IMR-90 (cell line): ENCODE measurements around the gene ADGRF4. TPM values are rescaled to one million over a fixed set of nuclear protein-coding genes. Genes with fewer than 3 reads are reported as not detected.
A peak's percentile ranks its signal among the peaks of the same experiment; 100 is the strongest.

Experiments
- ATAC-seq: fragments of 200-7000 bp; cut with Tn5 transposase; 2 replicates; pipeline ENCODE4 v1.9.1; 2020; ENCODE audit warnings: low read depth, mild to moderate bottlenecking, moderate library complexity
- BruUV-seq: library from RNA; stranded (reverse); fragments of 400-500 nt; replicated peaks from 2 replicates; lab custom pipeline; 2021; lab: Mats Ljungman, UMichigan
- CTCF ChIA-PET: fragments of 300-600 bp; formaldehyde crosslinking; extraction: SDS; loops from one replicate; lab custom pipeline; 2021; ENCODE audit warnings: antibody characterized with exemption; lab: Yijun Ruan, JAX
- POLR2A ChIA-PET: fragments of 300-600 bp; sonication (Branson Sonifier 250); formaldehyde crosslinking; loops from one replicate; lab custom pipeline; 2022; ENCODE audit warnings: antibody characterized with exemption; ENCODE audit not compliant: unreplicated experiment; lab: Charles Lee
- DNase-seq: peaks from one replicate; pipeline ENCODE4 v3.0.0; 2013
- H2AFZ ChIP-seq: replicated peaks from 2 replicates; pipeline ENCODE3; 2013; ENCODE audit warnings: low read length, mild to moderate bottlenecking; ENCODE audit not compliant: poor library complexity
- H2AK5ac ChIP-seq: 2 replicates; pipeline ENCODE4 v1.6.1; 2013; ENCODE audit warnings: low read depth, low read length, inconsistent platforms
- H2AK9ac ChIP-seq: replicated peaks from 2 replicates; pipeline ENCODE3; 2013; ENCODE audit warnings: mild to moderate bottlenecking, low read depth, low read length, moderate library complexity; ENCODE audit not compliant: poor library complexity
- H2BK120ac ChIP-seq: 2 replicates; pipeline ENCODE4 v1.6.1; 2013; ENCODE audit warnings: low read depth, low read length, inconsistent platforms
- H2BK15ac ChIP-seq: 3 replicates; pipeline ENCODE4 v1.6.1; 2013; ENCODE audit warnings: low read depth, low read length, inconsistent platforms
- H2BK20ac ChIP-seq: 2 replicates; pipeline ENCODE4 v1.6.1; 2013; ENCODE audit warnings: low read depth, mild to moderate bottlenecking, inconsistent platforms, low read length, moderate library complexity
- H2BK5ac ChIP-seq: 2 replicates; pipeline ENCODE4 v1.6.1; 2013; ENCODE audit warnings: mild to moderate bottlenecking, low read depth, low read length, inconsistent platforms; ENCODE audit not compliant: poor library complexity, severe bottlenecking
- H3K14ac ChIP-seq: replicated peaks from 2 replicates; pipeline ENCODE4 v1.6.1; 2013; ENCODE audit warnings: low read depth, low read length, inconsistent platforms
- H3K18ac ChIP-seq: 2 replicates; pipeline ENCODE4 v1.6.1; 2013; ENCODE audit warnings: low read depth, low read length, control low read depth
- H3K23ac ChIP-seq: 2 replicates; pipeline ENCODE4 v1.6.1; 2013; ENCODE audit warnings: low read depth, low read length, inconsistent platforms
- H3K27ac ChIP-seq: 2 replicates; pipeline ENCODE4 v1.5.1; 2013; ENCODE audit warnings: mild to moderate bottlenecking, control low read depth, low read length; ENCODE audit not compliant: insufficient read depth
- H3K27me3 ChIP-seq: 2 replicates; pipeline ENCODE4 v1.6.1; 2013; ENCODE audit warnings: low read length; ENCODE audit not compliant: control insufficient read depth, insufficient read depth
- H3K36me3 ChIP-seq: 2 replicates; pipeline ENCODE4 v1.6.1; 2013; ENCODE audit warnings: low read length, mixed read lengths; ENCODE audit not compliant: control insufficient read depth, insufficient read depth
- H3K4ac ChIP-seq: 2 replicates; pipeline ENCODE4 v1.6.1; 2013; ENCODE audit warnings: low read depth, low read length, inconsistent platforms
- H3K4me1 ChIP-seq: 2 replicates; pipeline ENCODE4 v1.6.1; 2013; ENCODE audit warnings: low read length, mixed read lengths; ENCODE audit not compliant: control insufficient read depth, insufficient read depth
- H3K4me2 ChIP-seq: 2 replicates; pipeline ENCODE4 v1.6.1; 2013; ENCODE audit warnings: low read depth, mild to moderate bottlenecking, control low read depth, low read length, moderate library complexity
- H3K4me3 ChIP-seq: 2 replicates; pipeline ENCODE4 v1.5.1; 2013; ENCODE audit warnings: low read depth, mild to moderate bottlenecking, control low read depth, low read length, moderate library complexity; ENCODE audit not compliant: insufficient read depth
- H3K56ac ChIP-seq: 2 replicates; pipeline ENCODE4 v1.6.1; 2013; ENCODE audit warnings: low read length, inconsistent platforms; ENCODE audit not compliant: insufficient read depth; ENCODE audit errors: extremely low read depth
- H3K79me1 ChIP-seq, 2 experiments: 2 replicates each; pipeline ENCODE4 v1.6.1; 2013; ENCODE audit warnings: low read length in 2 of 2, inconsistent platforms in 1 of 2, low read depth in 1 of 2
- H3K9ac ChIP-seq: 2 replicates; pipeline ENCODE4 v1.6.1; 2013; ENCODE audit warnings: low read depth, low read length, control low read depth
- H3K9me1 ChIP-seq: 2 replicates; pipeline ENCODE4 v1.6.1; 2013; ENCODE audit warnings: low read length, inconsistent platforms; ENCODE audit not compliant: insufficient read depth
- H3K9me3 ChIP-seq: 2 replicates; pipeline ENCODE4 v1.6.1; 2013; ENCODE audit warnings: low read length; ENCODE audit not compliant: control insufficient read depth, insufficient read depth
- H4K20me1 ChIP-seq: 2 replicates; pipeline ENCODE4 v1.6.1; 2013; ENCODE audit warnings: low read length, inconsistent platforms; ENCODE audit not compliant: insufficient read depth
- H4K5ac ChIP-seq: 2 replicates; pipeline ENCODE4 v1.6.1; 2013; ENCODE audit warnings: mild to moderate bottlenecking, low read depth, low read length, control low read depth
- H4K8ac ChIP-seq, 2 experiments: 2 replicates each; pipeline ENCODE4 v1.6.1; 2013; ENCODE audit warnings: low read depth in 2 of 2, low read length in 2 of 2, control low read depth in 1 of 2, inconsistent platforms in 1 of 2
- H4K91ac ChIP-seq: 2 replicates; pipeline ENCODE4 v1.6.1; 2013; ENCODE audit warnings: low read depth, low read length, inconsistent platforms; ENCODE audit not compliant: insufficient read depth
- BHLHE40 ChIP-seq: fragments of 150-350 bp; IDR thresholded peaks from 2 replicates; pipeline ENCODE4 v1.6.1; 2016; ENCODE audit warnings: mild to moderate bottlenecking, low read depth, low read length
- RAD21 ChIP-seq: IDR thresholded peaks from 2 replicates; pipeline ENCODE4 v1.6.1; 2012; ENCODE audit warnings: low read length, improper control_type of control experiment
- SMC3 ChIP-seq: fragments of 150-350 bp; IDR thresholded peaks from 2 replicates; pipeline ENCODE4 v1.6.1; 2016; ENCODE audit warnings: low read depth, mild to moderate bottlenecking, antibody characterized with exemption, low read length, moderate library complexity
- WGBS, 2 experiments: methylation state at CpG; one replicate each; pipeline versions ENCODE4 v1.1.5 to v1.1.7; 2013; ENCODE audit warnings: missing lambda C conversion rate in 2 of 2; ENCODE audit not compliant: insufficient read length in 1 of 2; ENCODE audit errors: extremely low coverage in 2 of 2; 5-methylcytosine and 5-hydroxymethylcytosine counted together
- dilution Hi-C: fragments of 300-500 bp; cut with HindIII; formaldehyde crosslinking; loops from one replicate; pipeline ENCODE4 v1.14.3; 2018; ENCODE audit warnings: low sequenced_read_pairs; ENCODE audit not compliant: unreplicated experiment
- in situ Hi-C: fragments of 300-500 bp; cut with MboI; formaldehyde crosslinking; loops from 3 replicates; pipeline ENCODE4 v1.14.3; 2019; ENCODE audit warnings: low sequenced_read_pairs, inconsistent platforms, mixed read lengths
- intact Hi-C: fragments of 100-400 bp; cut with micrococcal nuclease; formaldehyde crosslinking; loops from 2 replicates; pipeline ENCODE4 v1.10.0; 2022
- polyA plus RNA-seq, 3 experiments: library from polyadenylated mRNA; depleted of rRNA; stranded (reverse); fragments of >200 nt; gene quantifications; 2 replicates each; pipeline ENCODE4 v1.2.3, GENCODE V29; 2012; ENCODE audit warnings: low replicate concordance in 1 of 3
- total RNA-seq: library from RNA; depleted of rRNA; stranded (reverse); fragments of >200 nt; gene quantifications from 2 replicates; pipeline ENCODE4 v1.2.3, GENCODE V29; 2012
- TF ChIP-seq, protein P1 (sequence below): conservative IDR thresholded peaks from 2 replicates; pipeline ENCODE4 v1.5.1; 2012; ENCODE audit warnings: mild to moderate bottlenecking, low read depth, low read length, improper control_type of control experiment

ADGRF4 gene
- total and polyA plus RNA-seq, 2 of the 4 experiments (the other 2 are of a cell fraction), result under 0.01 to 0.02 TPM

DNA sequence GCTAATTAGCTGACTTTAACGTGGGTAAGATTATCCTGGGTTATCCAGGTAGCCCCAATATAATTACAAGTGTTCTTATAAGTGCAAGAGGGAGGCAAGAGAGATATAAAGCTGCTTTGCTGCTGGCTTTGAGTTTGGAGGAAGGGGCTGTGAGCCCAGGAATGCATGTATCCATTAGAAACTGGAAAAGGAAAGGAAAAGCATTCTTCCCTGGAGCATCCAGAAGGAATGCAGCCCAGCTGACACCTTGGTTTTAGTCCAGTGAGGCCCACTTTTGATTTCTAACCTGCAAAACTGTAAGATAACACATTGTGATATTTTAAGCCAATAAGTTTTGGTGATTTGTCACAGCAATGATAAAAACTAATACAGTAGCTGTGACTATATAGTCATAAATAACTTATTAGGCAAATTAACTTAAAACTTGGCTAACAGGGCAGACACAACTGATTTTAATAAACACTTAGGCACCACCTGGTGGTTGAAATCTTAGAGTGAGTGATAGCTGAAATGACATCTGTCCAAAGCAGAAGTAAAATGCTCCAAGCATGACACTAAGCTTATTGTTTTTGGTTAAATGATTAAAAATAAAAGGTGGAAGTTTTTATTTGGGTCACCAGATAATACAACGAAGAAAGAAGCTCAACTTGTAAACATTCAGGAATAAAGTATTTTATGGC lies 35.6 kb downstream of the ADGRF4 start:
- H3K4ac ChIP-seq, result no peak overlapping the region
- no peak overlapping the region for H3K27ac ChIP-seq
- H3K14ac ChIP-seq, result no peak overlapping the region
- no peak overlapping the region for H3K9ac ChIP-seq
- H2AK9ac ChIP-seq, result no peak overlapping the region
- dilution Hi-C loops, result no loop called here
- no peak overlapping the region for H3K18ac ChIP-seq
- H3K23ac ChIP-seq, result no peak overlapping the region
- no TSS peak for BruUV-seq
- no peak overlapping the region for H3K4me2 ChIP-seq
- POLR2A ChIA-PET, result no interaction called here
- H3K27me3 ChIP-seq, result no peaks in the 10 kb centered on the region
- no peak overlapping the region for H2BK15ac ChIP-seq
- H3K9me3 ChIP-seq, result no peaks in the 10 kb centered on the region
- no peaks in the 10 kb centered on the region for H3K9me1 ChIP-seq
- CTCF ChIA-PET, result interaction anchor here (1.2 kb wide), 1 partner anchor 321 kb away, joined by 3 read pairs; no protein-coding TSS in a partner anchor
- no peak overlapping the region for H2BK5ac ChIP-seq
- H2AK5ac ChIP-seq, result no peak overlapping the region
- H2AFZ ChIP-seq, result no peak overlapping the region
- H4K8ac ChIP-seq, result no peak overlapping the region
- no peak overlapping the region for H4K91ac ChIP-seq
- H3K4me3 ChIP-seq, result no peak overlapping the region
- no peak overlapping the region for H4K5ac ChIP-seq
- in situ Hi-C loops, result no loop called here
- H3K56ac ChIP-seq, result no peak overlapping the region
- DNase-seq (peak; percentile 4), ATAC-seq (no peak)
- H2BK120ac ChIP-seq, result no peak overlapping the region
- no CpG with 5 or more reads among the region's 2 CpGs for WGBS, 2 experiments
- no peaks in the 10 kb centered on the region for H3K79me1 ChIP-seq
- H3K36me3 ChIP-seq, result no peaks in the 10 kb centered on the region
- no peaks in the 10 kb centered on the region for H4K20me1 ChIP-seq
- no peak overlapping the region for H2BK20ac ChIP-seq
- TF ChIP-seq SMC3, result no peak
- TF ChIP-seq RAD21, result peak; percentile 18; the same call in 1 of the 2 replicates
- no peak for TF ChIP-seq BHLHE40
- TF ChIP-seq, protein P1, sequence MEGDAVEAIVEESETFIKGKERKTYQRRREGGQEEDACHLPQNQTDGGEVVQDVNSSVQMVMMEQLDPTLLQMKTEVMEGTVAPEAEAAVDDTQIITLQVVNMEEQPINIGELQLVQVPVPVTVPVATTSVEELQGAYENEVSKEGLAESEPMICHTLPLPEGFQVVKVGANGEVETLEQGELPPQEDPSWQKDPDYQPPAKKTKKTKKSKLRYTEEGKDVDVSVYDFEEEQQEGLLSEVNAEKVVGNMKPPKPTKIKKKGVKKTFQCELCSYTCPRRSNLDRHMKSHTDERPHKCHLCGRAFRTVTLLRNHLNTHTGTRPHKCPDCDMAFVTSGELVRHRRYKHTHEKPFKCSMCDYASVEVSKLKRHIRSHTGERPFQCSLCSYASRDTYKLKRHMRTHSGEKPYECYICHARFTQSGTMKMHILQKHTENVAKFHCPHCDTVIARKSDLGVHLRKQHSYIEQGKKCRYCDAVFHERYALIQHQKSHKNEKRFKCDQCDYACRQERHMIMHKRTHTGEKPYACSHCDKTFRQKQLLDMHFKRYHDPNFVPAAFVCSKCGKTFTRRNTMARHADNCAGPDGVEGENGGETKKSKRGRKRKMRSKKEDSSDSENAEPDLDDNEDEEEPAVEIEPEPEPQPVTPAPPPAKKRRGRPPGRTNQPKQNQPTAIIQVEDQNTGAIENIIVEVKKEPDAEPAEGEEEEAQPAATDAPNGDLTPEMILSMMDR, result peak; percentile 19; the same call in 1 of the 2 replicates
- intact Hi-C loops, result loop anchor here (1.0 kb wide), 1 partner anchor 320 kb away; no protein-coding TSS in a partner anchor
- no peaks in the 10 kb centered on the region for H3K4me1 ChIP-seq
